ENCODE measurements around the gene SLCO4A1. TPM values are rescaled to one million over a fixed set of nuclear protein-coding genes. Genes with fewer than 3 reads are reported as not detected.

SLCO4A1 gene
- total and polyA plus RNA-seq, 12 donors: 0.39 to 27.0 (median 4.9) TPM

DNA sequence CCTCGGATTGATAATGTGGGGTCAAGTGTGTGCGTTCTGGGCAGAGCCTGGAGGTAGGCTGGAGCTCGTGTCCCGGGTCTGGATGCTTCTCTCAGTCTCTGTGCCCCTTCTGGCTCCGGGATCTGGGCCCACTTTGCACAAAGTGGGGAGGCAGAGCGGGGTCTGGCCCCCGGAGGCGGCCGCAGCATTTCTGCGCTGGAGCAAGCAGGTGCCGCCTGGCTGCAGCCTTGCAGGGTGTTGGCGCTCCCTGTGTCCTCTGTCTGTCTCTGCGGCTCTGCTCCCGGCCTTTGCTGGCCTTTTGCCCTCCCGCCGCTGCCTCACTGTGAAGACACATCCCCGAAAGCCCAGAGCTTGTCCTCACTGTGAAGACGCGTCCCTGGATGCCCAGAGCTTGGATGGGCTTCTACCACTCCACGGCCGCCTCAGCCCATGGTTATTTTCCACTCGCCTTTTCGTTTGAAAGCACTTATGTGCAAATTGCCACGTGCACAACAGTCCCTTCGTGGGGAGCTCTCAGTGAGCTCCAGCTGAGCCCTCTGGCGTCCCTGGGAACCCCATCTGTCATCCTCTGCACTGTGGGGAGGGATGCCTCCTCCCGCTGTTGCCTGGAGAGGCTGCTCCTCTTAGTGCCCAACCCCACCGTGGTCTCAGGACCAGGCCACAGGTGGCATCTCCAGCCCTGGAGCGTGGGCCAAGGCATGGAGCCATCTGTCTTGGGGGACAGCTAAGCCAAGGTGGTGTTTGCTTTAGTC is 17.4 kb downstream of the SLCO4A1 start:
- intact Hi-C loops (cut with DNase I): loop anchor here in 1 of 2 donors (5.0 kb wide), 1 partner anchor 133 kb away; no protein-coding TSS in a partner anchor
- no peak for DNase-seq
- Histone ChIP-seq H3K4me1 (replicated peaks in 1 of 2) (peaks cover 0 to 5% of the 10 kb centered on the region in 2 donors), H3K27me3 (no peaks in the 10 kb centered on the region), H3K9me3 (replicated peaks in 1 of 3) (no peaks in the 10 kb centered on the region), H3K4me3 (no peak overlapping the region), H3K36me3 (replicated peaks in 1 of 2) (no peaks in the 10 kb centered on the region), H3K27ac (no peak overlapping the region)
- 93 to 96% (median 94%) methylated on average over 18 to 29 of the region's 29 CpGs for WGBS, 4 donors
- TF ChIP-seq POLR2A (IDR thresholded peaks at IDR 0.05) (no peak), CTCF (IDR thresholded peaks at IDR 0.05) (no peak)

DNA sequence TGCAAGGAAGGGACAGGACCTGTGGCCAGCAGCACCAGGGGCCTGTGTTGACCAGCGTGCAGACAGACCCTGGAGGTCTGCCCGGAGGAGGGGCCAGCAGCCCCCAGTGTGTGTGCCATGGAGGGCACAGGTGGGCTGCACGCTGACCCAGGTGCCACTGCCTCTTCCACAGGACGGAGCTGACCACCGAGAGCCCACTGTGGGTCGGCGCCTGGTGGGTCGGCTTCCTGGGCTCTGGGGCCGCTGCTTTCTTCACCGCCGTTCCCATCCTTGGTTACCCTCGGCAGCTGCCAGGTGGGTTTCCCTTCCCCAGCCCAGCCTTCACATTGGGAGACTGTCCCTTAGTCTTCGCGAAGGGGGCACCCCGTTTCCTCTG is 17.9 kb downstream of the SLCO4A1 start:
- 89 to 97% (median 93%) methylated on average over 13 to 15 of the region's 15 CpGs for WGBS, 4 donors
- H3K27me3 ChIP-seq: no peaks in the 10 kb centered on the region
- TF ChIP-seq POLR2A (IDR thresholded peaks at IDR 0.05) (no peak), CTCF (IDR thresholded peaks at IDR 0.05) (no peak)
- H3K27ac ChIP-seq: no peak overlapping the region
- H3K4me1 ChIP-seq (replicated peaks in 1 of 2): peaks cover 0 to 5% of the 10 kb centered on the region in 2 donors
- intact Hi-C loops (cut with DNase I): loop anchor here in 1 of 2 donors (5.0 kb wide), 1 partner anchor 132 kb away; no protein-coding TSS in a partner anchor
- no peak for DNase-seq
- no peaks in the 10 kb centered on the region for H3K9me3 ChIP-seq (replicated peaks in 1 of 3)
- H3K4me3 ChIP-seq: no peak overlapping the region
- H3K36me3 ChIP-seq (replicated peaks in 1 of 2): no peaks in the 10 kb centered on the region

DNA sequence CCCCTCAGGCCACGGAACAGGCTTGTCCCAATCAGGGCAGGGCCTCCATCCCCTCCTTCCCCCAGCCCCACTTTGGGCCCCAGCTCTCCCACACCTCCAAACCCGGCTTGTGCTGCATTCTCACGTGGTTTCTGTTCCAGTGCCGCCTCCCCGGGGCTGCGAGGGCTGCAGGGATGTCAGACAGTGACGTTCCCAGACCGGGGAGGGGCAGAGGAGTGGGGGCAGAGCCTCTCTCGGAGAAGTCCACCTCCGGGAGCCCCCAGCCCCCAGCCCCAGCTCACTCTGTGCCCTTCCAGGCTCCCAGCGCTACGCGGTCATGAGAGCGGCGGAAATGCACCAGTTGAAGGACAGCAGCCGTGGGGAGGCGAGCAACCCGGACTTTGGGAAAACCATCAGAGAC is 18.5 kb downstream of the SLCO4A1 start:
- TF ChIP-seq POLR2A (IDR thresholded peaks at IDR 0.05): no peak
- TF ChIP-seq CTCF (IDR thresholded peaks at IDR 0.05): no peak
- intact Hi-C loops (cut with DNase I): loop anchor here in 1 of 2 donors (5.0 kb wide), 1 partner anchor 132 kb away; no protein-coding TSS in a partner anchor
- WGBS, 4 donors: 72 to 85% (median 77%) methylated on average over 7 to 18 of the region's 18 CpGs
- H3K27me3 ChIP-seq: no peaks in the 10 kb centered on the region
- H3K4me3 ChIP-seq: no peak overlapping the region
- no peaks in the 10 kb centered on the region for H3K9me3 ChIP-seq (replicated peaks in 1 of 3)
- no peak for DNase-seq
- no peaks in the 10 kb centered on the region for H3K36me3 ChIP-seq (replicated peaks in 1 of 2)
- H3K4me1 ChIP-seq (replicated peaks in 1 of 2): peaks cover 0 to 5% of the 10 kb centered on the region in 2 donors
- H3K27ac ChIP-seq: no peak overlapping the region

GRCh38 chr20:62661647-62662046 is 19.3 kb downstream of the SLCO4A1 start:
- TF ChIP-seq CTCF (IDR thresholded peaks at IDR 0.05): no peak
- no peak for TF ChIP-seq POLR2A (IDR thresholded peaks at IDR 0.05)
- 71 to 85% (median 77%) methylated on average over 4 to 11 of the region's 11 CpGs for WGBS, 4 donors
- no peaks in the 10 kb centered on the region for H3K9me3 ChIP-seq (replicated peaks in 1 of 3)

More at GRCh38 chr20:62661647-62662046, 19.3 kb downstream of the SLCO4A1 start:
- Histone ChIP-seq H3K4me3 (no peak overlapping the region), H3K27me3 (no peaks in the 10 kb centered on the region), H3K36me3 (replicated peaks in 1 of 2) (no peaks in the 10 kb centered on the region), H3K4me1 (replicated peaks in 1 of 2) (peaks cover 0 to 5% of the 10 kb centered on the region in 2 donors), H3K27ac (no peak overlapping the region)
- intact Hi-C loops (cut with DNase I): loop anchor here in 1 of 2 donors (5.0 kb wide), 1 partner anchor 131 kb away; no protein-coding TSS in a partner anchor
- DNase-seq: no peak

Data from adrenal gland (tissue), 12 donors.